Measurements from ENCODE around the gene CDC20B. TPM values are rescaled to one million over a fixed set of nuclear protein-coding genes. Genes with fewer than 3 reads are reported as not detected.

The CDC20B gene
- total RNA-seq, 4 donors from 2014 or later = not detected

GRCh38 chr5:55162666-55163065, 10.3 kb downstream of the CDC20B start:
- ATAC-seq (ENCODE audit: low FRiP score) (no peak), DNase-seq (ENCODE audit: low spot score) (no peak)
- no peak for TF ChIP-seq CTCF (IDR thresholded peaks at IDR 0.05)

GRCh38 chr5:55160493-55161209, 12.3 kb downstream of the CDC20B start:
- ATAC-seq (ENCODE audit: low FRiP score) (peak; percentile 81), DNase-seq (ENCODE audit: low spot score) (no peak)

GRCh38 chr5:55159763-55160492, 13.0 kb downstream of the CDC20B start, which contains the start of gene GPX8:
Gene GPX8 (plus strand): TSS chr5:55160171. CDS start chr5:55160193, 22 bp downstream.
- DNase-seq (ENCODE audit: low spot score) (no peak), ATAC-seq (ENCODE audit: low FRiP score) (peak; percentile 85)
- no peak for TF ChIP-seq CTCF (IDR thresholded peaks at IDR 0.05)

More at GRCh38 chr5:55160493-55161209, 12.3 kb downstream of the CDC20B start:
- no peak for TF ChIP-seq CTCF (IDR thresholded peaks at IDR 0.05)

- no peak for DNase-seq (ENCODE audit: low spot score)
- TF ChIP-seq CTCF (IDR thresholded peaks at IDR 0.05) = no peak
- no peak for ATAC-seq (ENCODE audit: low FRiP score)
Observed at GRCh38 chr5:55154873-55155272, 18.1 kb downstream of the CDC20B start.

- ATAC-seq (ENCODE audit: low FRiP score) (no peak), DNase-seq (ENCODE audit: low spot score) (no peak)
- no peak for TF ChIP-seq CTCF (IDR thresholded peaks at IDR 0.05)
Observed at GRCh38 chr5:55151923-55152842, 20.8 kb downstream of the CDC20B start.

- DNase-seq (ENCODE audit: low spot score) = no peak
- no peak for TF ChIP-seq CTCF (IDR thresholded peaks at IDR 0.05)
- no peak for ATAC-seq (ENCODE audit: low FRiP score)
Observed at GRCh38 chr5:55149308-55149795, 23.6 kb downstream of the CDC20B start.
